T-helper 2 cell treated with Interferon-gamma antibody and Interleukin-4, amounts not matched to agents 5 μg/mL and 100 μg/mL, for 36 hours (primary cell): Measurements from ENCODE around the gene UBA5.
A peak's percentile ranks its signal among the peaks of the same experiment; 100 is the strongest.
"Not testable (repeated sequence)": the region's sequence is repeated elsewhere in the genome, so short reads cannot be mapped to it uniquely, and the experiment has no call there.

ENCODE experiments used
- DNase-seq: peaks from one replicate; pipeline ENCODE4 v3.0.0; 2021; ENCODE audit warnings: low spot score
- H3K27ac Mint-ChIP-seq: one replicate; pipeline ENCODE4 v1.8.0; 2021; ENCODE audit warnings: mild to moderate bottlenecking, mixed read lengths
- H3K27me3 Mint-ChIP-seq: one replicate; pipeline ENCODE4 v1.8.0; 2021; ENCODE audit warnings: low read depth, mixed read lengths
- H3K36me3 Mint-ChIP-seq: one replicate; pipeline ENCODE4 v1.8.0; 2021; ENCODE audit warnings: low read depth, mixed read lengths
- H3K4me1 Mint-ChIP-seq: one replicate; pipeline ENCODE4 v1.8.0; 2021; ENCODE audit warnings: low read depth, mixed read lengths
- H3K4me3 Mint-ChIP-seq: one replicate; pipeline ENCODE4 v1.8.0; 2022; ENCODE audit warnings: mild to moderate bottlenecking, moderate library complexity, mixed read lengths
- H3K9me3 Mint-ChIP-seq: one replicate; pipeline ENCODE4 v1.8.0; 2021; ENCODE audit warnings: mixed read lengths

Gene UBA5

GRCh38 chr3:132660052-132660810 is at the start of gene UBA5:
Gene UBA5 (plus strand): TSS chr3:132660329. CDS start chr3:132660538, 209 bp downstream.
- DNase-seq = peak; percentile 72
- H3K27ac Mint-ChIP-seq = peak within 1 kb of the TSS; percentile 97
- peaks cover 7% of the 10 kb centered on the region for H3K36me3 Mint-ChIP-seq
- peak within 1 kb of the TSS; percentile 96 for H3K4me3 Mint-ChIP-seq
- peaks cover 41% of the 10 kb centered on the region for H3K4me1 Mint-ChIP-seq
- no peaks in the 10 kb centered on the region for H3K9me3 Mint-ChIP-seq
- no peaks in the 10 kb centered on the region for H3K27me3 Mint-ChIP-seq

- H3K27ac Mint-ChIP-seq = not testable (repeated sequence)
Observed at GRCh38 chr3:132615301-132615700, 44.8 kb upstream of the UBA5 start.

GRCh38 chr3:132615881-132616280 is 44.2 kb upstream of the UBA5 start:
- H3K9me3 Mint-ChIP-seq = peaks cover 7% of the 10 kb centered on the region
- H3K27me3 Mint-ChIP-seq = no peaks in the 10 kb centered on the region
- no peaks in the 10 kb centered on the region for H3K4me1 Mint-ChIP-seq
- no peak for DNase-seq
- H3K36me3 Mint-ChIP-seq = peaks cover 28% of the 10 kb centered on the region
- no peak overlapping the region for H3K4me3 Mint-ChIP-seq
- no peak overlapping the region for H3K27ac Mint-ChIP-seq

More at GRCh38 chr3:132615301-132615700, 44.8 kb upstream of the UBA5 start:
- peaks cover 26% of the 10 kb centered on the region for H3K36me3 Mint-ChIP-seq
- H3K4me3 Mint-ChIP-seq, H3K9me3 Mint-ChIP-seq, H3K27me3 Mint-ChIP-seq, DNase-seq, H3K4me1 Mint-ChIP-seq: not testable (repeated sequence)

GRCh38 chr3:132616780-132617179 is 43.3 kb upstream of the UBA5 start:
- Mint-ChIP-seq H3K27ac (no peak overlapping the region), H3K4me3 (no peak overlapping the region), H3K27me3 (no peaks in the 10 kb centered on the region), H3K9me3 (peaks cover 7% of the 10 kb centered on the region), H3K4me1 (peaks cover 2% of the 10 kb centered on the region), H3K36me3 (peaks cover 33% of the 10 kb centered on the region)
- no peak for DNase-seq

- Mint-ChIP-seq H3K9me3 (no peaks in the 10 kb centered on the region), H3K4me3 (no peak overlapping the region), H3K36me3 (peaks cover 16% of the 10 kb centered on the region), H3K27ac (no peak overlapping the region), H3K4me1 (peaks cover 2% of the 10 kb centered on the region), H3K27me3 (no peaks in the 10 kb centered on the region)
- no peak for DNase-seq
Observed at GRCh38 chr3:132622148-132622547, 38.0 kb upstream of the UBA5 start.

GRCh38 chr3:132622761-132623160 is 37.4 kb upstream of the UBA5 start:
- Mint-ChIP-seq H3K27ac (no peak overlapping the region), H3K27me3 (no peaks in the 10 kb centered on the region), H3K9me3 (no peaks in the 10 kb centered on the region), H3K36me3 (peaks cover 13% of the 10 kb centered on the region), H3K4me3 (no peak overlapping the region), H3K4me1 (peaks cover 2% of the 10 kb centered on the region)
- DNase-seq = no peak

GRCh38 chr3:132623646-132624045 is 36.5 kb upstream of the UBA5 start:
- H3K27ac Mint-ChIP-seq = no peak overlapping the region
- H3K9me3 Mint-ChIP-seq = no peaks in the 10 kb centered on the region
- no peaks in the 10 kb centered on the region for H3K27me3 Mint-ChIP-seq
- no peak for DNase-seq
- peaks cover 2% of the 10 kb centered on the region for H3K4me1 Mint-ChIP-seq
- peaks cover 12% of the 10 kb centered on the region for H3K36me3 Mint-ChIP-seq
- H3K4me3 Mint-ChIP-seq = no peak overlapping the region

- H3K4me1 Mint-ChIP-seq = peaks cover 4% of the 10 kb centered on the region
- DNase-seq = no peak
- peaks cover 12% of the 10 kb centered on the region for H3K36me3 Mint-ChIP-seq
- no peaks in the 10 kb centered on the region for H3K27me3 Mint-ChIP-seq
- H3K9me3 Mint-ChIP-seq = no peaks in the 10 kb centered on the region
- H3K27ac Mint-ChIP-seq = no peak overlapping the region
- no peak overlapping the region for H3K4me3 Mint-ChIP-seq
Observed at GRCh38 chr3:132624790-132625189, 35.3 kb upstream of the UBA5 start.

GRCh38 chr3:132625613-132626012 is 34.5 kb upstream of the UBA5 start:
- H3K27ac Mint-ChIP-seq = no peak overlapping the region
- DNase-seq = no peak
- H3K9me3 Mint-ChIP-seq = no peaks in the 10 kb centered on the region
- H3K36me3 Mint-ChIP-seq = peaks cover 12% of the 10 kb centered on the region
- H3K27me3 Mint-ChIP-seq = no peaks in the 10 kb centered on the region
- no peak overlapping the region for H3K4me3 Mint-ChIP-seq
- peaks cover 7% of the 10 kb centered on the region for H3K4me1 Mint-ChIP-seq

- DNase-seq = no peak
- no peaks in the 10 kb centered on the region for H3K9me3 Mint-ChIP-seq
- H3K4me1 Mint-ChIP-seq = peaks cover 6% of the 10 kb centered on the region
- peaks cover 5% of the 10 kb centered on the region for H3K36me3 Mint-ChIP-seq
- no peak overlapping the region for H3K27ac Mint-ChIP-seq
- H3K4me3 Mint-ChIP-seq = no peak overlapping the region
- H3K27me3 Mint-ChIP-seq = no peaks in the 10 kb centered on the region
Observed at GRCh38 chr3:132626955-132627354, 33.2 kb upstream of the UBA5 start.

- Mint-ChIP-seq H3K4me3 (no peak overlapping the region), H3K9me3 (no peaks in the 10 kb centered on the region), H3K27ac (no peak overlapping the region), H3K36me3 (peaks cover 5% of the 10 kb centered on the region), H3K4me1 (peaks cover 6% of the 10 kb centered on the region), H3K27me3 (no peaks in the 10 kb centered on the region)
- DNase-seq = no peak
Observed at GRCh38 chr3:132628157-132628556, 32.0 kb upstream of the UBA5 start.

- Mint-ChIP-seq H3K36me3 (peaks cover 5% of the 10 kb centered on the region), H3K4me3 (no peak overlapping the region), H3K27ac (no peak overlapping the region), H3K4me1 (peaks cover 6% of the 10 kb centered on the region), H3K9me3 (no peaks in the 10 kb centered on the region), H3K27me3 (no peaks in the 10 kb centered on the region)
- no peak for DNase-seq
Observed at GRCh38 chr3:132629928-132630327, 30.2 kb upstream of the UBA5 start.

- peaks cover 6% of the 10 kb centered on the region for H3K4me1 Mint-ChIP-seq
- H3K9me3 Mint-ChIP-seq = no peaks in the 10 kb centered on the region
- H3K4me3 Mint-ChIP-seq = no peak overlapping the region
- H3K36me3 Mint-ChIP-seq = peaks cover 5% of the 10 kb centered on the region
- no peak overlapping the region for H3K27ac Mint-ChIP-seq
- no peak for DNase-seq
- no peaks in the 10 kb centered on the region for H3K27me3 Mint-ChIP-seq
Observed at GRCh38 chr3:132630612-132631011, 29.5 kb upstream of the UBA5 start.

- Mint-ChIP-seq H3K27me3 (no peaks in the 10 kb centered on the region), H3K4me3 (no peak overlapping the region), H3K36me3 (peaks cover 11% of the 10 kb centered on the region), H3K27ac (no peak overlapping the region), H3K9me3 (no peaks in the 10 kb centered on the region), H3K4me1 (peaks cover 1% of the 10 kb centered on the region)
- no peak for DNase-seq
Observed at GRCh38 chr3:132635052-132635451, 25.1 kb upstream of the UBA5 start.

GRCh38 chr3:132637590-132637989 is 22.5 kb upstream of the UBA5 start:
- DNase-seq = no peak
- Mint-ChIP-seq H3K4me3 (no peak overlapping the region), H3K9me3 (no peaks in the 10 kb centered on the region), H3K4me1 (peaks cover 2% of the 10 kb centered on the region), H3K36me3 (peaks cover 11% of the 10 kb centered on the region), H3K27me3 (no peaks in the 10 kb centered on the region), H3K27ac (no peak overlapping the region)
